ENCODE data around the gene EFCAB11.

The EFCAB11 gene

GRCh38 chr14:89866458-89866857 lies 88.1 kb downstream of the EFCAB11 start:
- no peak for DNase-seq (ENCODE audit: low read depth in 3 of 3)

DNA sequence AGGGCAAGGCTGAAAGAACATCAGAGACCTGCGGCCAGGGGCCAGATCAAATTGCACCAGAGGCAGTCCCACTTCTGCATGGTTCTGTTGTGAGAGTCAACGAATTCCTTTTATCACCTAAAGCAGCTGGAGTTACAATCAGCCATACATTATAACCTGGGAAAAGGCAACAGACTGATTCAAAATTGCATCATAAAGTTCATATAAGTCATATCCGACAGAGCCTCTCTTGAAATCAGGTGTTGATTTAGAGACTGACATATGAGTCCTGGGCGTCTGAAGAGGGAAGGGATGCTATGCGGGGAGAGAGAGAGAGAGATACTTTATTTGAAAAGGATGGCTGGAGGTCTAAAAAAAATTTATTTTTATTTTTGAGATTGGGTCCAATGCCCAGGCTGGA lies 89.4 kb downstream of the EFCAB11 start:
- no peak for DNase-seq (ENCODE audit: low read depth in 3 of 3)

GRCh38 chr14:89862856-89863255 lies 91.7 kb downstream of the EFCAB11 start:
- no peak for DNase-seq (ENCODE audit: low read depth in 3 of 3)

GRCh38 chr14:89861630-89862029 lies 92.9 kb downstream of the EFCAB11 start:
- DNase-seq (ENCODE audit: low read depth in 3 of 3), result no peak

- DNase-seq (ENCODE audit: low read depth in 3 of 3), result no peak
These were observed 96.4 kb downstream of the EFCAB11 start for GRCh38 chr14:89858089-89858488.

DNA sequence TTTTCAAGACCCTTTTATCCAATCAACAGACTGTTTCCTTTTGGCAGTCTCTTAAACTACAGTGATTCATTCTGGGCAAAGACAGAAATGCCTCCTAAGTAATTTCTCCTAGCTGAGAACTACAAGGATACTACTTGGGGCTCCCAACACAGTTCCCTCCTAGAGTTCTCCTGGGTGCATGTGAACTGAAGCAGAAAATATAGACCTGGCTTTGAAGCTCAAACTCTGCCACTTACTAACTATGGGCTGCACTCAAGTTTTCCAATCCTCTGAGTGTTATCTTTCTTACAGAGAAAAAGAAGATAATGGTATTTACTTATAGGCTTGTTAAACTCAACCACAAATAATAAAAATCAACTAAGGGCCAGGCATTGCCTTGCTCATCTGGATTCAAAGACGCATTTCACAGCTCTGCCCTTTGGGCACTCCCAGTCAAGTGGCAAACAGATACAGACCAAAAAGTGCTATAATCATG lies 97.6 kb downstream of the EFCAB11 start:
- DNase-seq (ENCODE audit: low read depth in 3 of 3), result no peak

DNA sequence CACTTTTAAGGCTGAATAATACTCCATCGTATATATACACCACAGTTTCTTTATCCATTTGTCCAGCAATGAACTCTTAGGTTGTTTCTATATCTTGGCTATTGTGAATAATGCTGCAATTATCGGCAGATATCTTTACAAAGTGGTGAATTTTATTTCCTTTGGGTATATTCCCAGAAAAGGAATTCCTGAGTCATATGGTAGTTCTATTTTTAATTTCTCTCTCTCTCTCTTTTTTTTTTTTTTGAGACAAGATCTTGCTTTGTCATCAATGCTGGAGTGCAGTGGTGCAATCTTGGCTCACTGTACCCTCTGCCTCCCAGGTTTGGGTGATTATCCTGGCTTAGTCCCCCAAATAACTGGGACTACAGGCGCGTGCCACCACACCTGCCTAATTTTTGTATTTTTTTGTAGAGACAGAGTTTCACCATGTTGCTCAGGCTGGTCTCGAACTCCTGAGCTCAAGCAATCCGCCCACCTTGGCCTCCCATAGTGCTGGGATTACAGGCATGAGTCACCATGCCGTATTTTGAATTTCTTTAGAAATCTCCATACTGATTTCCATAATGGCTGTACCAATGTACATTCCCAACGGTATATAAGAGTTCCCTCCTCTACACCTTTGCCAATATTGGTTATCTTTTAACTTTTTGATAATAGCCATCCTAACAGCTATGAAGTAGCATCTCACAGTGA lies 98.4 kb downstream of the EFCAB11 start:
- no peak for DNase-seq (ENCODE audit: low read depth in 3 of 3)

- no peak for DNase-seq (ENCODE audit: low read depth in 3 of 3)
These were observed 100.4 kb downstream of the EFCAB11 start for GRCh38 chr14:89853936-89854693.

GRCh38 chr14:89851106-89851505 lies 103.4 kb downstream of the EFCAB11 start:
- DNase-seq (ENCODE audit: low read depth in 3 of 3), result no peak

DNA sequence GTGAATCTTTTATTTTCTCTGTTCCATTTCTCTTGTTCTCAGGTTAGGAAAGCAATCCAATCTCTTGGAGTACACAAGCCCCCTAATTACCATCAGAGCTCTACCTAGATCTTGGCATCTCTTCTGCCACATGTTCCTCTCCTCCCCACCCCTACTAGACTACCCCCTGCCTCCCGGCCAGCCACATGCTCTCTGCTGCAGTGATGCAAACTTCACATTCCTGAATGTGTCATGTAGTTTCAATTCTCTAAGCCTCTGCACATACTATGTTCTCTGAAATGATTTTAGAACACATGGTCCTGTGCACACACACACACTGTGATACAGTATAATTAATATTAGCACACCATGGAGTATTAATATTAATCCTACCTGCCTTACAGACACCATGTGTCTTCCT lies 104.6 kb downstream of the EFCAB11 start:
- no peak for DNase-seq (ENCODE audit: low read depth in 3 of 3)

- DNase-seq (ENCODE audit: low read depth in 3 of 3), result no peak
These were observed 106.4 kb downstream of the EFCAB11 start for GRCh38 chr14:89848165-89848564.

GRCh38 chr14:89845346-89845745 lies 109.2 kb downstream of the EFCAB11 start:
- DNase-seq (ENCODE audit: low read depth in 3 of 3), result no peak

DNA sequence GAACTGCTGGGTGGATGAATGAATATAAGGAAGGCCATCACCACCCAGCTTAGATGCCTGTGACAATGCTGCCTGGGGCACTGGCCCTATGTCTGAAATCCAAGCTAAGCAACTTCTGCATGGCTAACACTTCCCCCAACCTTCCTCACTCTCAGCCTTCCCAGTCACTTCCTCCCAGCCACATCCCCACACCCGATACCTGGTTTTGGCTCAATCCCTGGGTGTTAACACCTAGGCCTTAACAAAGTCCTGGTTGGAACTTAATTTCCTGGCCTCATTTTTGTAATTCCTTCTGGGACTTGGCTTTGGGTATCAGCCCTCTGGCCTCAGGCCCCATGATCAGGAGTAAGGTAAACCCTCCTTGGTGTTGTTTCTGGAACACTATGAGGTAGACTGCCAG lies 110.0 kb downstream of the EFCAB11 start:
- DNase-seq (ENCODE audit: low read depth in 3 of 3), result no peak

- no peak for DNase-seq (ENCODE audit: low read depth in 3 of 3)
These were observed 111.7 kb downstream of the EFCAB11 start for GRCh38 chr14:89842837-89843236.

DNA sequence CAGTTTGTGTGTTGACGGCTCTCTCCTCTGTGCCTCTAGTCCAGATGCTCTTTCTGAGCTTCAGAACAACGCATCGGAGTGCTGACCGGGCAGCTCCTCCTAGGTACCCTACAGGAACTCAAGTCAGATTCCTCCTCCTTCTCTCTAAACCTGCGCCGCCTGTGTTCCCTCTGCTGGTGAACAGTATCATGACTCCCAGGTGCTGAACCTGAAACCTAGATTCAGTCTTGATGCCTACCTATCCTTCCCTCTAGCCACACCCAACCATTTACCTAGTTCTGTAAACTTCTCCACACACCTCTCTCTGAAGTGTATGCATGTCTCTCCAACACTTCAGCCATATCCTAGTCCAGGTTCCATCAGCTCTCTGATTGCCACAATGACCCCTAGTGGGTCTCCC lies 112.7 kb downstream of the EFCAB11 start:
- no peak for DNase-seq (ENCODE audit: low read depth in 3 of 3)

DNA sequence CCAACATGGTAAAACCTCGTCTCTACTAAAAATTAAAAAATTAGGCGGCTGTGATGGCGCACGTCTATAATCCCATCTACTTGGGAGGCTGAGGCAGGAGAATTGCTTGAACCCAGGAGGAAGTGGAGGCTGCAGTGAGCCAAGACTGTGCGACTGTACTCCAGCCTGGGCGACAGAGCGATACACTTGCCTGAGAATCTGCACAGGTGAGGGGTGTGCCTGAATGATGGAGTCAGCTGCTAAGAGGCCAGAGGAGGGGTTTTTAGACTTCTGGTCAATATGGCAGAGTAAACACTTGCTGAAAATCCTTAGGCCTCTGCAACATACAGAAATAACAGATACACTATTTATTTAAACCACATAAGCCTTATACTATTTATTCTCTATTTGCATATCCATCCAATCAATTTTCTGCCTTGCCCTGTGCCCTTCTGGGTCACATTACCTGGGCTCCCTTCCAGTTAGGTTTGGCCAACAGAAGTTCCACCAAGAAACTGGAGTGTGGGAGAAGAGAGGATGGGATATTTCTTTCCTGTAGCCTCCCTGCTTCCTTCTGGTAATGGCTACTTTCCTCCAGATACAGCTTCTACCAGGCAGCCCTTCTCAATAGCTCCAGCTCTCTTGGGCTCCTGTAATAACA lies 117.6 kb downstream of the EFCAB11 start:
- no peak for DNase-seq (ENCODE audit: low read depth in 3 of 3)

GRCh38 chr14:89833661-89834060 lies 120.9 kb downstream of the EFCAB11 start:
- no peak for DNase-seq (ENCODE audit: low read depth in 3 of 3)

DNA sequence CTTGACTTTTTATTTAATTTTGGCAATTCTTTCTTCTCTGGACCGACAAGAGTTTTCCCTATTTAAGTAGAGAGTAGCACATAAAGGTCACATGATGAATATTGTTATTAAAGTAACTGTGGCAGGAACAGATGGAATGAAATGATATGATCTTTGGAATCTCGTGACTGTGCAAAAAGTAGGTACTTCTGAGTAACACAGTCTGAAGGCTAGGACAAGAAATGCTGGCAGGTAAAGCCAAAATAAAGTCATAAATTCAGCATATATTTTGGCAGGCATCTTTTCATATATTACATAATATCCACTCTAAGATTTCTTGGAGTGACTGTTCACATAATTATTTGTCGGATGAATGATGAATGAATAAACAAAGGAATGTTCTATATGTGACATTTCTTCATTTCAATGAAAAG lies 121.4 kb downstream of the EFCAB11 start:
- no peak for DNase-seq (ENCODE audit: low read depth in 3 of 3)

GRCh38 chr14:89828471-89829165 lies 125.9 kb downstream of the EFCAB11 start:
- DNase-seq (ENCODE audit: low read depth in 3 of 3), result no peak

DNA sequence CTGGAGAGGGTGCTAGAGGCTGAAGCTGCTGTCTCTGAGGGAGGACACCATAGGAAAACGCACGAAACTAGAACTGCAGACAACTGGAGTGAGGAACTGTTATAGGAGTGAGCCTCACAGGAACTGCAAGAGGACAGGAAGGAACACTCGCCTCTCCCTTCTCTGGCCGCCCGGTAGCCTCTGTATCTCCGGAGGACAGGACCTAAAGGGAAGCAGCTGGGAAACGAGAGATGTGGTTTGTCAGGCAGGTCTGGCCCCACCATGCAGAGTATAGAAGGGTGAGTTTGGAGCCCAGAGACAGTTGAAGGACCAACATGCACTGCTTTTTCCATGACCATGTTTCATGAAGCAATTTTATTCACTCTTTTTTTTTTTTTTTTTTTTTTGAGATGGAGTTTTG lies 127.3 kb downstream of the EFCAB11 start:
- no peak for DNase-seq (ENCODE audit: low read depth in 3 of 3)

- no peak for DNase-seq (ENCODE audit: low read depth in 3 of 3)
These were observed 127.9 kb downstream of the EFCAB11 start for GRCh38 chr14:89826596-89826995.

DNA sequence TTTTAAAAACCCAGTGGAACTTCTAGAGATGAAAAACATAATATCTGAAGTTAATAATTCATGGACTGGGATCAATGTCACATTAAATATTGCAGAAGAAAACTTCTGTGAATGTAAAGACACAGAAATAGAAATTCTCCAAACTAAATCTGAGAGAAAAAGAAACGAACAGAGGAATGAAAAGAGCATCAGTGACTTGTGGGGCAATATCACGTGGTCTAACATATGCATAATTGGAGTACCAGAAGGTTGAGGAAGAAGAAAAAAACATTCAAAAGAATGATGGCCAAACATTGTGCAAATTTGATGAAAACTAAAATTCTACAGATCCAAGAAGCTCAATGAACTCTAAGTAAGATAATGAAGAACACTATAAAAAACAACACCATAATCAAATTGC lies 130.8 kb downstream of the EFCAB11 start:
- DNase-seq (ENCODE audit: low read depth in 3 of 3), result no peak

Data from stimulated activated CD4-positive, alpha-beta T cell treated with anti-CD3 and anti-CD28 coated beads, TNF-alpha, amount 100 ng/mL, for 24 hours (primary cell).